ENCODE results near the gene RTL1.

RTL1 gene

GRCh38 chr14:100906420-100906819, 2.9 kb upstream of the RTL1 start:
- Histone ChIP-seq H3K4me1 (ENCODE audit: control insufficient read depth in 2 of 2, insufficient read depth in 2 of 2, low read length in 2 of 2) (no peaks in the 10 kb centered on the region), H3K4me3 (ENCODE audit: low read length in 2 of 2) (no peak overlapping the region), H3K27ac (ENCODE audit: low read depth in 2 of 2, low read length in 2 of 2) (no peak overlapping the region), H3K27me3 (ENCODE audit: control insufficient read depth in 2 of 2, insufficient read depth in 2 of 2, low read length in 2 of 2) (peaks cover 15 to 18% of the 10 kb centered on the region in 2 donors), H3K36me3 (ENCODE audit: control insufficient read depth in 2 of 2, insufficient read depth in 2 of 2, low read length in 2 of 2) (no peaks in the 10 kb centered on the region), H3K9me3 (ENCODE audit: control insufficient read depth in 2 of 2, low read length in 2 of 2) (no peaks in the 10 kb centered on the region), H3K9ac (ENCODE audit: low read depth in 1 of 2, low read length in 2 of 2) (no peak overlapping the region)

DNA sequence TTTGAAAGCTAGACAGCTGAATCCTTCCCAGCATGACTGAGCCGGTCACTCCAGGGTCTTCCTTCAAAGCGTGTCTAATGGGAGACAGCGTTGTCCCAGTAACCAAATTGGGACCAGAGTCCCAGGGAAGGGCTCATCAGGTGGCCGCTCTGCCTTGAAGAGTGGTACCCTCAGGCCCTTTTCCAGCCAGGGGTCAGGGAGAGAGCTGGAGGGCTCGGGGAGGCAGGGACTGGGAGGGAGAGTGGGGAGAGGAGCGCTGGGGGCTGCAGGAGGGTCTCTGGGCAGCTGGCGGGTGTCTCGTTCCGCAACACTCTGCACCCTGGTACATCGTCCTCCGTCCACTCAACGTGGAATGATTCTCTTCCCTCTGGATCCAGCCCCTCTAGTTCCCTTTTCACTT, 1.6 kb upstream of the RTL1 start:
- Histone ChIP-seq H3K9ac (ENCODE audit: low read depth in 1 of 2, low read length in 2 of 2) (no peak overlapping the region), H3K4me1 (ENCODE audit: control insufficient read depth in 2 of 2, insufficient read depth in 2 of 2, low read length in 2 of 2) (peaks cover 3 to 7% of the 10 kb centered on the region in 2 donors), H3K9me3 (ENCODE audit: control insufficient read depth in 2 of 2, low read length in 2 of 2) (no peaks in the 10 kb centered on the region), H3K4me3 (ENCODE audit: low read length in 2 of 2) (no peak overlapping the region), H3K27me3 (ENCODE audit: control insufficient read depth in 2 of 2, insufficient read depth in 2 of 2, low read length in 2 of 2) (peaks cover 18 to 20% of the 10 kb centered on the region in 2 donors), H3K36me3 (ENCODE audit: control insufficient read depth in 2 of 2, insufficient read depth in 2 of 2, low read length in 2 of 2) (no peaks in the 10 kb centered on the region), H3K27ac (ENCODE audit: low read depth in 2 of 2, low read length in 2 of 2) (no peak overlapping the region)

DNA sequence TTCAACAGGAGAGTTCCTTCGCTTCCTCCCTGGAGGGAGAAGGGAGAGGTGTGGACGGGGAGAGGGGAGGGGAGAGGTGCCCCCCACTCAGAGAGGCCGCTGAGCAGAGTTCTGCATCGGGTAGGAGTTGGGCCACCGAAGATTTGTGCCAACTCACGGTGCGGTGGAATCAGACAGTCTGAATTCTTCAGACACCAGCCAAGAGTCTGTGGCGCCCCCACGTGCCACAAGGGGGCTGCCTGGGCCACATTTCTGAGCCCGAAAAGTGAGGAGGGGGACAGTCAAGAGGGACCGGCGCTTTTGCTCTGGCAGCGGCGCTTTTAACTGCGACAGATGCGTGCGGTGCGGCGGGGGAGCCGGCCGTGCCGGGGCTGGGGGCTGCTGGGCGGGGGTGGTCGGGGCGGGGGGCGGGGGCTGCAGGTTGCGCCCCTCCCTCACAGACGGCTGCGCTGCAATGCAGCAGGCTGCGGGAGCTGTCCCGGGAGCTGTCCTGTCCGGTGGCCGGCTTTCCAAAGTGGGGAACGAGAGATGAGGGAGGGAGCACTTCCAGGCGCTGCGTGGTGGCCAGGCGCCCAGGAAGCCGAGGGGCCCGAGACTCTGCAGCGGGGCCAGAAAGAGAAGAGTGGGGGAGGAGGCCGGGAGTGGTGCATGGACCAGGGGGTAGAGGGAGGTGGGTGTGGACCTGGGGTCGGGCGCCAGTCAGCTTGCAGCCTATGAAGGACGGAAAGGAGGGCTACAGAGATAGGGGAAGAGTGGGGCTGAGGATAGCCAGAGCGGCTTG, 975 bp upstream of the RTL1 start:
- Histone ChIP-seq H3K4me1 (ENCODE audit: control insufficient read depth in 2 of 2, insufficient read depth in 2 of 2, low read length in 2 of 2) (peaks cover 3 to 12% of the 10 kb centered on the region in 2 donors), H3K4me3 (ENCODE audit: low read length in 2 of 2) (no peak overlapping the region), H3K27ac (ENCODE audit: low read depth in 2 of 2, low read length in 2 of 2) (no peak overlapping the region), H3K27me3 (ENCODE audit: control insufficient read depth in 2 of 2, insufficient read depth in 2 of 2, low read length in 2 of 2) (peaks cover 20 to 24% of the 10 kb centered on the region in 2 donors), H3K9ac (ENCODE audit: low read depth in 1 of 2, low read length in 2 of 2) (no peak overlapping the region), H3K36me3 (ENCODE audit: control insufficient read depth in 2 of 2, insufficient read depth in 2 of 2, low read length in 2 of 2) (no peaks in the 10 kb centered on the region), H3K9me3 (ENCODE audit: control insufficient read depth in 2 of 2, low read length in 2 of 2) (no peaks in the 10 kb centered on the region)

DNA sequence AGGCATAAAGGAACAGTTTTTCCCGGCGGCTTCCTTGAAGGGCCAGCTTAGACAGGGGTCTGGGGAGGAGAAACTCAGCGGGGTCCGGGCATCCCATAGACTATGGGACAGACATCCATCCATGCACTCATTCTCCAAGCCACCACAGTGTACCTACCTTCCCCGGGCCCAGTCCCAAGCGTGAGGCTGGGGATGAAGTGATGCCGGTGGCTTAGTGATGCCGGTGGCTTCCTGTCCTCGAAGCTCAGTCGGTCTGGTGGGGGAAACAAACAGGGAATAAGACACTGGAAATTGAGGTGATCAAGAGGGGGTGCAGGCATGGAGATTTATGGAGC, 421 bp downstream of the RTL1 start:
- no peak overlapping the region for H3K27ac ChIP-seq (ENCODE audit: low read depth in 2 of 2, low read length in 2 of 2)
- no peaks in the 10 kb centered on the region for H3K9me3 ChIP-seq (ENCODE audit: control insufficient read depth in 2 of 2, low read length in 2 of 2)
- peaks cover 5 to 15% of the 10 kb centered on the region in 2 donors for H3K4me1 ChIP-seq (ENCODE audit: control insufficient read depth in 2 of 2, insufficient read depth in 2 of 2, low read length in 2 of 2)
- no peak overlapping the region for H3K9ac ChIP-seq (ENCODE audit: low read depth in 1 of 2, low read length in 2 of 2)
- peaks cover 20 to 33% of the 10 kb centered on the region in 2 donors for H3K27me3 ChIP-seq (ENCODE audit: control insufficient read depth in 2 of 2, insufficient read depth in 2 of 2, low read length in 2 of 2)
- no peak overlapping the region for H3K4me3 ChIP-seq (ENCODE audit: low read length in 2 of 2)
- H3K36me3 ChIP-seq (ENCODE audit: control insufficient read depth in 2 of 2, insufficient read depth in 2 of 2, low read length in 2 of 2): no peaks in the 10 kb centered on the region

GRCh38 chr14:100902295-100903133, 1.0 kb downstream of the RTL1 start:
- Histone ChIP-seq H3K4me3 (ENCODE audit: low read length in 2 of 2) (no peak overlapping the region), H3K4me1 (ENCODE audit: control insufficient read depth in 2 of 2, insufficient read depth in 2 of 2, low read length in 2 of 2) (peaks cover 5 to 15% of the 10 kb centered on the region in 2 donors), H3K9ac (ENCODE audit: low read depth in 1 of 2, low read length in 2 of 2) (no peak overlapping the region), H3K27ac (ENCODE audit: low read depth in 2 of 2, low read length in 2 of 2) (no peak overlapping the region), H3K27me3 (ENCODE audit: control insufficient read depth in 2 of 2, insufficient read depth in 2 of 2, low read length in 2 of 2) (peaks cover 20 to 33% of the 10 kb centered on the region in 2 donors), H3K9me3 (ENCODE audit: control insufficient read depth in 2 of 2, low read length in 2 of 2) (no peaks in the 10 kb centered on the region), H3K36me3 (ENCODE audit: control insufficient read depth in 2 of 2, insufficient read depth in 2 of 2, low read length in 2 of 2) (no peaks in the 10 kb centered on the region)

GRCh38 chr14:100901391-100902183, 1.9 kb downstream of the RTL1 start:
- no peak overlapping the region for H3K9ac ChIP-seq (ENCODE audit: low read depth in 1 of 2, low read length in 2 of 2)
- H3K27me3 ChIP-seq (ENCODE audit: control insufficient read depth in 2 of 2, insufficient read depth in 2 of 2, low read length in 2 of 2): peaks cover 20 to 29% of the 10 kb centered on the region in 2 donors
- H3K4me3 ChIP-seq (ENCODE audit: low read length in 2 of 2): no peak overlapping the region
- H3K27ac ChIP-seq (ENCODE audit: low read depth in 2 of 2, low read length in 2 of 2): no peak overlapping the region
- H3K4me1 ChIP-seq (ENCODE audit: control insufficient read depth in 2 of 2, insufficient read depth in 2 of 2, low read length in 2 of 2): peaks cover 5 to 15% of the 10 kb centered on the region in 2 donors
- no peaks in the 10 kb centered on the region for H3K36me3 ChIP-seq (ENCODE audit: control insufficient read depth in 2 of 2, insufficient read depth in 2 of 2, low read length in 2 of 2)
- H3K9me3 ChIP-seq (ENCODE audit: control insufficient read depth in 2 of 2, low read length in 2 of 2): no peaks in the 10 kb centered on the region

DNA sequence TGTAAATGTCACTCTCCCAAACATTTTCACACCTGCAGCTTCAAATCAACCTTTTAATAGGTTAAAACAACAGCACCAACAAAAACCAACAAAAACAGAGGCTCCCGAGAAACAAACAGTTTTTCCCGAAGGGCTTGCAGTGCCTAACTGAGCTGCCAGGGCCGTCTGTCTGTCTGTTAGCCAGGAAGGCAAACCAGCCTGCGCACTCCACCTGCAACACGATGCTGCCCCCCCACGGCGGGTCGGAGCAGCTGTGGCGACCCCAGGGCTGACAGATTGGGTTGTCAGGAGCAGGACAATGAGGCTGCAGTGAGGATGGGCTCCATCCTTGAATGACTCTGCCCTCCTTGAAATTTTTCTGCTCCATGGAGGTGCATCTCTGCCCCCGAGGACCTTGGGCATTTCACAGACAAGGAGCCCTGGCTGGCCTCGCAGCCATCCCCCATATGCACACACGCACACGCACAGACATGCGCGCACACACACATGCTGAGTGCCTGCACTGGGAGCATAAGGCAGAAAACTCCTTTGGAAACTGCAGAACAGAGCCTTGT, 2.6 kb downstream of the RTL1 start:
- peaks cover 5 to 15% of the 10 kb centered on the region in 2 donors for H3K4me1 ChIP-seq (ENCODE audit: control insufficient read depth in 2 of 2, insufficient read depth in 2 of 2, low read length in 2 of 2)
- H3K9ac ChIP-seq (ENCODE audit: low read depth in 1 of 2, low read length in 2 of 2): no peak overlapping the region
- no peaks in the 10 kb centered on the region for H3K9me3 ChIP-seq (ENCODE audit: control insufficient read depth in 2 of 2, low read length in 2 of 2)
- H3K4me3 ChIP-seq (ENCODE audit: low read length in 2 of 2): no peak overlapping the region
- no peaks in the 10 kb centered on the region for H3K36me3 ChIP-seq (ENCODE audit: control insufficient read depth in 2 of 2, insufficient read depth in 2 of 2, low read length in 2 of 2)
- peaks cover 16 to 29% of the 10 kb centered on the region in 2 donors for H3K27me3 ChIP-seq (ENCODE audit: control insufficient read depth in 2 of 2, insufficient read depth in 2 of 2, low read length in 2 of 2)
- no peak overlapping the region for H3K27ac ChIP-seq (ENCODE audit: low read depth in 2 of 2, low read length in 2 of 2)

DNA sequence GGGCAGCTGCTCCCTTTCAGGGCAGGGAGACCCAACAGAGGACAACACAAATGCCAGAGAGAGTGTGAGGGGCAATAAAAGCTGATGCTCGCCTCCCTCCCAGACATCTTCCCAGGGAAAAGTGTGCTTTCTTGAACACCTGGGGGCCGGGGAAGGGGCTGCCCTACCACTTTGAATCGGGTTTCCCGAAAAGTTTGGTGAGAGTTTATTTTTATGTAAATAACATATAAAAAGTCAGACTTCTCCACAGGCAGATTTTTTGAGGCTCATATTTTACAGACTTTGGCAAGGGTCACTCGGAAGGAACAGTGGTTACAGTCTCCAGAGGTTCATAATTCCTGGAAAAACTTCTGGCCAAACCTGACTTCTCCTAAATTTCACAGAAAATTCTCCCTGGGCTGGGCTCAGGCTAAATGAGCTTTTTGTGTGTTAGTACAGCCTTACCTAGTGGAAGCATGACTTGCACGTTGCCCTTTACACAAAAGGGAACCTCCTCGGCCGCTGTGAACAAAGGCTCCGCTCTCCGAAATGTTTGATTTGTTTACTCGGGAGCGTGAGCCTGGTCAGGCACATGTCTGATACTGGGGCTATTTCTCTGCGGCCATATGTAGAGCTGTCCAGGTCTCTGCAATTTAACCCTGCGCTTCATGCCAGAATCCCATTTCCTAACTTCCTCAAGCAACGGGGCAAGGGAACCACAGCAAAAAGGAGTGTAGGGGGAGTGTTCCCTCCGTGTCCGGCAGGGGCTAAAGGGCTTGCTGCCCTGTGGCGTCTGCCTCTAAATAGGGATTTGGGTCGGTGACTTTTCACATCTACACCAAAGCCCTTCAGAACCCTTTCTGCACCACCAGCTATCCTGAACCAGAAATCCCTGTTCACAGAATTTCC, 3.4 kb downstream of the RTL1 start:
- H3K27ac ChIP-seq (ENCODE audit: low read depth in 2 of 2, low read length in 2 of 2): no peak overlapping the region
- peaks cover 11 to 28% of the 10 kb centered on the region in 2 donors for H3K27me3 ChIP-seq (ENCODE audit: control insufficient read depth in 2 of 2, insufficient read depth in 2 of 2, low read length in 2 of 2)
- no peaks in the 10 kb centered on the region for H3K9me3 ChIP-seq (ENCODE audit: control insufficient read depth in 2 of 2, low read length in 2 of 2)
- H3K4me3 ChIP-seq (ENCODE audit: low read length in 2 of 2): no peak overlapping the region
- H3K9ac ChIP-seq (ENCODE audit: low read depth in 1 of 2, low read length in 2 of 2): no peak overlapping the region
- peaks cover 5 to 15% of the 10 kb centered on the region in 2 donors for H3K4me1 ChIP-seq (ENCODE audit: control insufficient read depth in 2 of 2, insufficient read depth in 2 of 2, low read length in 2 of 2)
- no peaks in the 10 kb centered on the region for H3K36me3 ChIP-seq (ENCODE audit: control insufficient read depth in 2 of 2, insufficient read depth in 2 of 2, low read length in 2 of 2)
